Pulmonary artery endothelial cell (primary cell): ENCODE data around the gene HYCC2. TPM values are rescaled to one million over a fixed set of nuclear protein-coding genes. Genes with fewer than 3 reads are reported as not detected.
"Not testable (repeated sequence)": the region's sequence is repeated elsewhere in the genome, so short reads cannot be mapped to it uniquely, and the experiment has no call there.

ENCODE experiments used
- DNase-seq: peaks from one replicate; pipeline ENCODE4 v3.0.0-alpha.2; 2011; ENCODE audit warnings: low read depth, low spot score
- total RNA-seq: library from RNA; depleted of rRNA; stranded (reverse); fragments of >200 nt; gene quantifications from 2 replicates; pipeline ENCODE4 v1.2.3, GENCODE V29; 2014

HYCC2 gene
- total RNA-seq, 1 donor from 2014 or later: 11.6 TPM

DNA sequence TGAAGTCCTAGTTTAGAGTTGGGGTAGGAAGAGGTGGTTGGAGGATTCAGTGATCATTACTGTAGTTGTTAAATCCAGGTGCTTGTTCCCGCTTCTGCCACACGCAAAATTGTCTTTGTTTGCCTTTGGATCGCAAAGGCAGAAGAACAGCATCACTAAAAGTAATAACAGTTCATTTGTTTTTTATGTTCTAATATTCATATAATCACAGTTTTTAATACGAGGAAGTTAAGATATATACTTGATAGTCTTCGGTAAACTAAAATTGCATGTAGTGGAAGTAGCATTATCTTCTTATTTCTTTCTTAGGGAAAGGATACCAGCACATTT, 695 bp upstream of the HYCC2 start:
- no peak for DNase-seq

GRCh38 chr2:201070948-201071478, 458 bp downstream of the HYCC2 start:
- DNase-seq: no peak

DNA sequence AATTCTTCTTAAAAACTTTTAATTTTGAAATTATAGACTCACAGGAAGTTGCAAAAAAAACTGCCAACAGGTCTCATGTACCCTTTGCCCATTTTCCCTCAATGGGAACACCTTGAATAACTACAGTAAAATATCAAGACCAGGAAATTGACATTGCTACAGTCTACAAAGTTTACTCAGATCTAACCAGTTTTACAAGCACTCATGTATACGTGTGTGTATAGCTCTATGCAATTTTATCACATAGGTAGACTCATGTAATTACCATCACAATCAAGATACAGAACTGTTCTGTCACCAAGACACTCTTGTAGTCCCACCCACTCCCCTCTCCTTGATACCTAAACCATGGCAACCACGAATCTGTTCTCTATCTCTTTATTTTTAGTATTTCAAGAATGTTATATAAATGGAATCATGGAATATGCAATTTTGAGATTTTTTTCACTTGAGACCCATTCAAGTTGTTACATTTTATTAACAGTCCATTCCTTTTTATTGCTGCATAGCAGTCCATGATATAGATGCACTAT, 6.6 kb downstream of the HYCC2 start:
- no peak for DNase-seq

DNA sequence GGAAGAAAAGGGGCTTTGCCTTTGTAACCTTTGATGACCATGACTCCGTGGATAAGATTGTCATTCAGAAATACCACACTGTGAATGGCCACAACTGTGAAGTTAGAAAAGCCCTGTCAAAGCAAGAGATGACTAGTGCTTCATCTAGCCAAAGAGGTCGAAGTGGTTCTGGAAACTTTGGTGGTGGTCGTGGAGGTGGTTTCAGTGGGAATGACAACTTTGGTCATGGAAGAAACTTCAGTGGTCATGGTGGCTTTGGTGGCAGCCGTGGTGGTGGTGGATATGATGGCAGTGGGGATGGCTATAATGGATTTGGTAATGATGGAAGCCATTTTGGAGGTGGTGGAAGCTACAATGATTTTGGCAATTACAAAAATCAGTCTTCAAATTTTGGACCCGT, 8.0 kb downstream of the HYCC2 start:
- not testable (repeated sequence) for DNase-seq

GRCh38 chr2:201059961-201060755, 11.3 kb downstream of the HYCC2 start:
- DNase-seq: no peak

- no peak for DNase-seq
These were observed 12.6 kb downstream of the HYCC2 start for GRCh38 chr2:201058914-201059313.

DNA sequence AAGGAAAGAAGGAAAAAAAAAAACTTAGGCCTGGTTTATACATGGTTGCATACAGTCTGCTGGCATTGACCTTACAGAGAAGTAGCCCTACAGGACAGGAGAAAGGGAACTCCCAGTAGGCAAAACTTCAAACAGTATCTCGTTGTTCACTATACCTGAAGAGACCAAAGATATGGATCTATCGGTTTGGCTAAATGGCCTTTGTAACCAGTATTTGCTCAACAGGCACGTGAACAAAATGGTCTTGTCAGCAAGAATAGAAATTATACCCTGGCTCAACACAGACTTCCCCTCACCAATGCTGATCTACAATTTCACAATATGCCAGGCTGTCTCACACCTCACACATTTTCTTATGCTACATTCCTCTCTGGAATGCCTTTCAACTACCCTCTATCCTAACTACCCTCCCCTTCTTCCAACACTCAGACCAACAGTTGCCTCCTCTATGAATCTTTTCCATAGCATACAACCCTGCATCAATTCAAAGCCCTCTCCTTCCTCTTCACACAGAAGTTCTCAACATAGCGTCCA, 13.7 kb downstream of the HYCC2 start:
- no peak for DNase-seq

GRCh38 chr2:201057087-201057521, 14.4 kb downstream of the HYCC2 start:
- DNase-seq: no peak

GRCh38 chr2:201049455-201049854, 22.0 kb downstream of the HYCC2 start:
- no peak for DNase-seq

- DNase-seq: no peak
These were observed 24.6 kb downstream of the HYCC2 start for GRCh38 chr2:201046881-201047280.

DNA sequence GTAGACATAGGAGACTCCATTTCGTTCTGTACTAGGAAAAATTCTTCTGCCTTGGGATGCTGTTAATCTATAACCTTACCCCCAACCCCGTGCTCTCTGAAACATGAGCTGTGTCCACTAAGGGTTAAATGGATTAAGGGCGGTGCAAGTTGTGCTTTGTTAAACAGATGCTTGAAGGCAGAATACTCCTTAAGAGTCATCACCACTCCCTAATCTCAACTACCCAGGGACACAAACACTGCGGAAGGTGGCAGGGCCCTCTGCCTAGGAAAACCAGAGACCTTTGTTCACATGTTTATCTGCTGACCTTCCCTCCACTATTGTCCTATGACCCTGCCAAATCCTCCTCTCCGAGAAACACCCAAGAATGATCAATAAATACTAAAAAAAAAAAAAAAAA, 28.4 kb downstream of the HYCC2 start:
- DNase-seq: not testable (repeated sequence)

DNA sequence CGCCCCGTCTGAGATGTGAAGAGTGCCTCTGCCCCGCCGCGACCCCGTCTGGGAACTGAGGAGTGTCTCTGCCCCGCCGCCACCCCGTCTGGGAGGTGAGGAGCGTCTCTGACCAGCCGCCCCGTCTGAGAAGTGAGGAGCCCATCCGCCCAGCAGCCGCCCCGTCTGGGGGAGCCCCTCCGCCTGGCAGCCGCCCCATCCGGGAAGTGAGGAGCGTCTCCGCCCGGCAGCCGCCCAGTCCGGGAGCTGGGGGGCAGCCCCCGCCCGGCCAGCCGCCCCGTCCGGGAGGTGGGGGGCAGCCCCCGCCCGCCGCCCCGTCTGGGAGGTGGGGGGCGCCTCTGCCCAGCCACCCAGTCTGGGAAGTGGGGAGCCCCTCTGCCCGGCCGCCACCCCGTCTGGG, 29.0 kb downstream of the HYCC2 start:
- DNase-seq: not testable (repeated sequence)

- DNase-seq: no peak
These were observed 30.4 kb downstream of the HYCC2 start for GRCh38 chr2:201040867-201041628.

DNA sequence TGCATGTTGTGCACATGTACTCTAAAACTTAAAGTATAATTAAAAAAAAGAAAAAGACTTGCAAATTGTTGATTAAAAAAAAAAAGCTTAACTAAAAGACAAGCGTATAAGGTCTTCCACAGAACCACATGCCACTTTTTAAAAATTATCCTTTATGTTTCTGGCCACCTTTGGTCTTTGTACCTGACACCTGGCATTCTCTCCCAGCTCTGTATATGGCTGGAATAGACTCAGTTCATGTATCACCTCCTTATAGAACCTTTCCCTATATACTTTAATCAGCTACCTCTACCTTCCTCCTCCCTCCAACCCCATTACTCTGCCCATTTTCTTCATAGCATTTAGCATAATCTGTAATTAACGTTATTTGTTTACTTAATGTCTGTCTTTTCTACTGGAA, 32.6 kb downstream of the HYCC2 start:
- no peak for DNase-seq

DNA sequence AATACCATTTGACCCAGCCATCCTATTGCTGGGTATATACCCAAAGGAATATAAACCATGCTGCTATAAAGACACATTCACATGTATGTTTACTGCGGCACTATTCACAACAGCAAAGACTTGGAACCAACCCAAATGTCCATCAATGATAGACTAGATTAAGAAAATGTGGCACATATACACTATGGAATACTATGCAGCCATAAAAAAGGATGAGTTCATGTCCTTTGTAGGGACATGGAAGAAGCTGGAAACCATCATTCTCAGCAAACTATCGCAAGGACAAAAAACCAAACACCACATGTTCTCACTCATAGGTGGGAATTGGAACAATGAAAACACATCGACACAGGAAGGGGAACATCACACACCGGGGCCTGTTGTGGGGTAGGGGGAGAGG, 33.1 kb downstream of the HYCC2 start:
- not testable (repeated sequence) for DNase-seq

DNA sequence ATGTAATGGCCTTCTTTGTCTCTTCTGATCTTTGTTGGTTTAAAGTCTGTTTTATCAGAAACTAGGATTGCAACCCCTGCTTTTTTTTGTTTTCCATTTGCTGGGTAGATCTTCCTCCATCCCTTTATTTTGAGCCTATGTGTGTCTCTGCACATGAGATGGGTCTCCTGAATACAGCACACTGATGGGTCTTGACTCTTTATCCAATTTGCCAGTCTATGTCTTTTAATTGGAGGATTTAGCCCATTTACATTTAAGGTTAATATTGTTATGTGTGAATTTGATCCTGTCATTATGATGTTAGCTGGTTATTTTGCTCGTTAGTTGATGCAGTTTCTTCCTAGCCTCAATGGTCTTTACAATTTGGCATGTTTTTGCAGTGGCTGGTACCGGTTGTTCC, 37.1 kb downstream of the HYCC2 start:
- DNase-seq: not testable (repeated sequence)

DNA sequence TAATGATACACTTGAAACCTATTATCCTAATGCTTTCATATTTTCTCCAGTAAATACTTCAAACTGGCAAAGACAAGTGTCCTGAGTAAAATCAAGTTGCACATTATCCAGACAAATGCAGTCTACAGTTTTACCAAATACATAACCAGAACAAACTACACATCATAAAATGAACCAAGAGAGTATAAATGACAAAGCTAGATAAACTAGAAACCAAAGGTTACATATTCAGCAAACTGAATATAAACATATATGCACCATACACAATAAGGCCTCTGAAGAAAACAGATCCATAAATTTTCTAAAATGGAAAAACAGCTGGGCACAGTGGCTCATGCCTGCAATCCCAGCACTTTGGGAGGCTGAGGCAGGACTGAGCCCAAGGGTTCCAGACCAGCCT, 47.0 kb downstream of the HYCC2 start:
- DNase-seq: no peak

GRCh38 chr2:201021914-201022313, 49.6 kb downstream of the HYCC2 start:
- DNase-seq: no peak
